IMR-90 (cell line): ENCODE data around the gene SLC30A10. TPM values are rescaled to one million over a fixed set of nuclear protein-coding genes. Genes with fewer than 3 reads are reported as not detected.

ENCODE experiments used
- ATAC-seq: fragments of 200-7000 bp; cut with Tn5 transposase; 2 replicates; pipeline ENCODE4 v1.9.1; 2020; ENCODE audit warnings: low read depth, mild to moderate bottlenecking, moderate library complexity
- BruUV-seq: library from RNA; stranded (reverse); fragments of 400-500 nt; replicated peaks from 2 replicates; lab custom pipeline; 2021; lab: Mats Ljungman, UMichigan
- CTCF ChIA-PET: fragments of 300-600 bp; formaldehyde crosslinking; extraction: SDS; loops from one replicate; lab custom pipeline; 2021; ENCODE audit warnings: antibody characterized with exemption; lab: Yijun Ruan, JAX
- POLR2A ChIA-PET: fragments of 300-600 bp; sonication (Branson Sonifier 250); formaldehyde crosslinking; loops from one replicate; lab custom pipeline; 2022; ENCODE audit warnings: antibody characterized with exemption; ENCODE audit not compliant: unreplicated experiment; lab: Charles Lee
- DNase-seq: peaks from one replicate; pipeline ENCODE4 v3.0.0; 2013
- H2AFZ ChIP-seq: replicated peaks from 2 replicates; pipeline ENCODE3; 2013; ENCODE audit warnings: low read length, mild to moderate bottlenecking; ENCODE audit not compliant: poor library complexity
- H2AK5ac ChIP-seq: 2 replicates; pipeline ENCODE4 v1.6.1; 2013; ENCODE audit warnings: low read depth, low read length, inconsistent platforms
- H2AK9ac ChIP-seq: replicated peaks from 2 replicates; pipeline ENCODE3; 2013; ENCODE audit warnings: mild to moderate bottlenecking, low read depth, low read length, moderate library complexity; ENCODE audit not compliant: poor library complexity
- H2BK120ac ChIP-seq: 2 replicates; pipeline ENCODE4 v1.6.1; 2013; ENCODE audit warnings: low read depth, low read length, inconsistent platforms
- H2BK15ac ChIP-seq: 3 replicates; pipeline ENCODE4 v1.6.1; 2013; ENCODE audit warnings: low read depth, low read length, inconsistent platforms
- H2BK20ac ChIP-seq: 2 replicates; pipeline ENCODE4 v1.6.1; 2013; ENCODE audit warnings: low read depth, mild to moderate bottlenecking, inconsistent platforms, low read length, moderate library complexity
- H2BK5ac ChIP-seq: 2 replicates; pipeline ENCODE4 v1.6.1; 2013; ENCODE audit warnings: mild to moderate bottlenecking, low read depth, low read length, inconsistent platforms; ENCODE audit not compliant: poor library complexity, severe bottlenecking
- H3K14ac ChIP-seq: replicated peaks from 2 replicates; pipeline ENCODE4 v1.6.1; 2013; ENCODE audit warnings: low read depth, low read length, inconsistent platforms
- H3K18ac ChIP-seq: 2 replicates; pipeline ENCODE4 v1.6.1; 2013; ENCODE audit warnings: low read depth, low read length, control low read depth
- H3K23ac ChIP-seq: 2 replicates; pipeline ENCODE4 v1.6.1; 2013; ENCODE audit warnings: low read depth, low read length, inconsistent platforms
- H3K27ac ChIP-seq: 2 replicates; pipeline ENCODE4 v1.5.1; 2013; ENCODE audit warnings: mild to moderate bottlenecking, control low read depth, low read length; ENCODE audit not compliant: insufficient read depth
- H3K27me3 ChIP-seq: 2 replicates; pipeline ENCODE4 v1.6.1; 2013; ENCODE audit warnings: low read length; ENCODE audit not compliant: control insufficient read depth, insufficient read depth
- H3K36me3 ChIP-seq: 2 replicates; pipeline ENCODE4 v1.6.1; 2013; ENCODE audit warnings: low read length, mixed read lengths; ENCODE audit not compliant: control insufficient read depth, insufficient read depth
- H3K4ac ChIP-seq: 2 replicates; pipeline ENCODE4 v1.6.1; 2013; ENCODE audit warnings: low read depth, low read length, inconsistent platforms
- H3K4me1 ChIP-seq: 2 replicates; pipeline ENCODE4 v1.6.1; 2013; ENCODE audit warnings: low read length, mixed read lengths; ENCODE audit not compliant: control insufficient read depth, insufficient read depth
- H3K4me2 ChIP-seq: 2 replicates; pipeline ENCODE4 v1.6.1; 2013; ENCODE audit warnings: low read depth, mild to moderate bottlenecking, control low read depth, low read length, moderate library complexity
- H3K4me3 ChIP-seq: 2 replicates; pipeline ENCODE4 v1.5.1; 2013; ENCODE audit warnings: low read depth, mild to moderate bottlenecking, control low read depth, low read length, moderate library complexity; ENCODE audit not compliant: insufficient read depth
- H3K56ac ChIP-seq: 2 replicates; pipeline ENCODE4 v1.6.1; 2013; ENCODE audit warnings: low read length, inconsistent platforms; ENCODE audit not compliant: insufficient read depth; ENCODE audit errors: extremely low read depth
- H3K79me1 ChIP-seq, 2 experiments: 2 replicates each; pipeline ENCODE4 v1.6.1; 2013; ENCODE audit warnings: low read length in 2 of 2, inconsistent platforms in 1 of 2, low read depth in 1 of 2
- H3K9ac ChIP-seq: 2 replicates; pipeline ENCODE4 v1.6.1; 2013; ENCODE audit warnings: low read depth, low read length, control low read depth
- H3K9me1 ChIP-seq: 2 replicates; pipeline ENCODE4 v1.6.1; 2013; ENCODE audit warnings: low read length, inconsistent platforms; ENCODE audit not compliant: insufficient read depth
- H3K9me3 ChIP-seq: 2 replicates; pipeline ENCODE4 v1.6.1; 2013; ENCODE audit warnings: low read length; ENCODE audit not compliant: control insufficient read depth, insufficient read depth
- H4K20me1 ChIP-seq: 2 replicates; pipeline ENCODE4 v1.6.1; 2013; ENCODE audit warnings: low read length, inconsistent platforms; ENCODE audit not compliant: insufficient read depth
- H4K5ac ChIP-seq: 2 replicates; pipeline ENCODE4 v1.6.1; 2013; ENCODE audit warnings: mild to moderate bottlenecking, low read depth, low read length, control low read depth
- H4K8ac ChIP-seq, 2 experiments: 2 replicates each; pipeline ENCODE4 v1.6.1; 2013; ENCODE audit warnings: low read depth in 2 of 2, low read length in 2 of 2, control low read depth in 1 of 2, inconsistent platforms in 1 of 2
- H4K91ac ChIP-seq: 2 replicates; pipeline ENCODE4 v1.6.1; 2013; ENCODE audit warnings: low read depth, low read length, inconsistent platforms; ENCODE audit not compliant: insufficient read depth
- BHLHE40 ChIP-seq: fragments of 150-350 bp; IDR thresholded peaks from 2 replicates; pipeline ENCODE4 v1.6.1; 2016; ENCODE audit warnings: mild to moderate bottlenecking, low read depth, low read length
- CEBPB ChIP-seq: IDR thresholded peaks from 2 replicates; pipeline ENCODE4 v1.6.1; 2012; ENCODE audit warnings: low read depth, low read length, improper control_type of control experiment
- CHD1 ChIP-seq: IDR thresholded peaks from 2 replicates; pipeline ENCODE4 v1.6.1; 2012; ENCODE audit warnings: low read depth, low read length, improper control_type of control experiment
- CTCF ChIP-seq: conservative IDR thresholded peaks from 2 replicates; pipeline ENCODE4 v1.5.1; 2012; ENCODE audit warnings: mild to moderate bottlenecking, low read depth, low read length, improper control_type of control experiment
- ELK1 ChIP-seq: fragments of 150-350 bp; IDR thresholded peaks from 2 replicates; pipeline ENCODE4 v1.6.1; 2016; ENCODE audit warnings: low read depth, mild to moderate bottlenecking, low read length, moderate library complexity, borderline replicate concordance
- FOS ChIP-seq: fragments of 150-350 bp; IDR thresholded peaks from 2 replicates; pipeline ENCODE4 v1.6.1; 2016; ENCODE audit warnings: low read depth, low read length
- MAFK ChIP-seq: IDR thresholded peaks from 2 replicates; pipeline ENCODE4 v1.6.1; 2012; ENCODE audit warnings: low read depth, low read length, improper control_type of control experiment
- MAZ ChIP-seq: IDR thresholded peaks from 2 replicates; pipeline ENCODE4 v1.6.1; 2012; ENCODE audit warnings: low read depth, mild to moderate bottlenecking, low read length, improper control_type of control experiment, moderate library complexity, borderline replicate concordance
- MXI1 ChIP-seq: IDR thresholded peaks from 2 replicates; pipeline ENCODE4 v1.6.1; 2012; ENCODE audit warnings: low read depth, mild to moderate bottlenecking, low read length, moderate library complexity, borderline replicate concordance
- NFE2L2 ChIP-seq: fragments of 150-350 bp; IDR thresholded peaks from 2 replicates; pipeline ENCODE4 v1.6.1; 2016; ENCODE audit warnings: low read depth, mild to moderate bottlenecking, low read length
- POLR2A ChIP-seq: IDR thresholded peaks from 2 replicates; pipeline ENCODE4 v1.6.1; 2012; ENCODE audit warnings: mild to moderate bottlenecking, low read depth, low read length
- RAD21 ChIP-seq: IDR thresholded peaks from 2 replicates; pipeline ENCODE4 v1.6.1; 2012; ENCODE audit warnings: low read length, improper control_type of control experiment
- RCOR1 ChIP-seq: IDR thresholded peaks from 2 replicates; pipeline ENCODE4 v1.6.1; 2012; ENCODE audit warnings: mild to moderate bottlenecking, low read length, improper control_type of control experiment; ENCODE audit not compliant: insufficient replicate concordance
- RFX5 ChIP-seq: IDR thresholded peaks from 2 replicates; pipeline ENCODE4 v1.8.0; 2012; ENCODE audit warnings: low read depth, mild to moderate bottlenecking, low read length, moderate library complexity
- SMC3 ChIP-seq: fragments of 150-350 bp; IDR thresholded peaks from 2 replicates; pipeline ENCODE4 v1.6.1; 2016; ENCODE audit warnings: low read depth, mild to moderate bottlenecking, antibody characterized with exemption, low read length, moderate library complexity
- USF2 ChIP-seq: fragments of 150-350 bp; IDR thresholded peaks from 2 replicates; pipeline ENCODE4 v1.6.1; 2017; ENCODE audit warnings: mild to moderate bottlenecking, antibody characterized with exemption, low read length, low read depth
- WGBS, 2 experiments: methylation state at CpG; one replicate each; pipeline versions ENCODE4 v1.1.5 to v1.1.7; 2013; ENCODE audit warnings: missing lambda C conversion rate in 2 of 2; ENCODE audit not compliant: insufficient read length in 1 of 2; ENCODE audit errors: extremely low coverage in 2 of 2; 5-methylcytosine and 5-hydroxymethylcytosine counted together
- dilution Hi-C: fragments of 300-500 bp; cut with HindIII; formaldehyde crosslinking; loops from one replicate; pipeline ENCODE4 v1.14.3; 2018; ENCODE audit warnings: low sequenced_read_pairs; ENCODE audit not compliant: unreplicated experiment
- in situ Hi-C: fragments of 300-500 bp; cut with MboI; formaldehyde crosslinking; loops from 3 replicates; pipeline ENCODE4 v1.14.3; 2019; ENCODE audit warnings: low sequenced_read_pairs, inconsistent platforms, mixed read lengths
- intact Hi-C: fragments of 100-400 bp; cut with micrococcal nuclease; formaldehyde crosslinking; loops from 2 replicates; pipeline ENCODE4 v1.10.0; 2022
- polyA plus RNA-seq, 3 experiments: library from polyadenylated mRNA; depleted of rRNA; stranded (reverse); fragments of >200 nt; gene quantifications; 2 replicates each; pipeline ENCODE4 v1.2.3, GENCODE V29; 2012; ENCODE audit warnings: low replicate concordance in 1 of 3
- total RNA-seq: library from RNA; depleted of rRNA; stranded (reverse); fragments of >200 nt; gene quantifications from 2 replicates; pipeline ENCODE4 v1.2.3, GENCODE V29; 2012

SLC30A10 gene
- total and polyA plus RNA-seq, 2 of the 4 experiments (the other 2 are of a cell fraction): not detected

GRCh38 chr1:219906924-219907771 is 21.2 kb downstream of the SLC30A10 start:
- Histone ChIP-seq H3K9me1 (no peaks in the 10 kb centered on the region), H2BK120ac (no peak overlapping the region), H2BK15ac (no peak overlapping the region), H2AK9ac (no peak overlapping the region), H3K4me2 (no peak overlapping the region), H2BK5ac (no peak overlapping the region), H3K18ac (no peak overlapping the region), H4K20me1 (no peaks in the 10 kb centered on the region), H3K36me3 (no peaks in the 10 kb centered on the region), H3K4ac (no peak overlapping the region), H3K4me1 (no peaks in the 10 kb centered on the region), H3K27ac (no peak overlapping the region), H2BK20ac (no peak overlapping the region), H4K5ac (no peak overlapping the region), H3K23ac (no peak overlapping the region), H3K27me3 (no peaks in the 10 kb centered on the region), H3K4me3 (no peak overlapping the region), H2AK5ac (no peak overlapping the region), H4K91ac (no peak overlapping the region), H3K9me3 (no peaks in the 10 kb centered on the region), H3K79me1 (no peaks in the 10 kb centered on the region), H3K9ac (no peak overlapping the region), H3K14ac (no peak overlapping the region), H3K56ac (no peak overlapping the region), H2AFZ (no peak overlapping the region), H4K8ac (no peak overlapping the region)
- in situ Hi-C loops: no loop called here
- intact Hi-C loops: no loop called here
- DNase-seq: no peak
- WGBS, 2 experiments: no CpG with 5 or more reads among the region's 5 CpGs
- CTCF ChIA-PET: no interaction called here
- POLR2A ChIA-PET: no interaction called here
- TF ChIP-seq POLR2A: no peak
- no peak for TF ChIP-seq BHLHE40
- no peak for TF ChIP-seq MAZ
- TF ChIP-seq MAFK: no peak
- no peak for TF ChIP-seq RFX5
- TF ChIP-seq NFE2L2: no peak
- TF ChIP-seq FOS: no peak
- TF ChIP-seq CTCF: no peak
- TF ChIP-seq RCOR1: no peak
- TF ChIP-seq MXI1: no peak
- TF ChIP-seq ELK1: no peak
- TF ChIP-seq USF2: no peak
- TF ChIP-seq CHD1: no peak
- TF ChIP-seq RAD21: no peak
- no peak for TF ChIP-seq SMC3
- no peak for TF ChIP-seq CEBPB
- ATAC-seq: no peak
- BruUV-seq: no TSS peak
- dilution Hi-C loops: no loop called here
